ENCODE measurements around the gene FXYD5. TPM values are rescaled to one million over a fixed set of nuclear protein-coding genes. Genes with fewer than 3 reads are reported as not detected.

FXYD5 gene
- total RNA-seq, 1 donor from 2014 or later: 0.62 TPM

GRCh38 chr19:35174226-35174625, 19.7 kb downstream of the FXYD5 start:
- Mint-ChIP-seq H3K27me3 (peaks cover 9% of the 10 kb centered on the region), H3K9me3 (ENCODE audit: low read depth) (peaks cover 3% of the 10 kb centered on the region), H3K27ac (no peak overlapping the region), H3K36me3 (ENCODE audit: insufficient read depth) (no peaks in the 10 kb centered on the region), H3K4me1 (ENCODE audit: low read depth) (peaks cover under 1% of the 10 kb centered on the region), H3K4me3 (ENCODE audit: low read depth) (no peak overlapping the region)
- no peak for DNase-seq (ENCODE audit: low spot score, unreplicated experiment)
- TF ChIP-seq CTCF (IDR thresholded peaks at IDR 0.05; ENCODE audit: unreplicated experiment): no peak

DNA sequence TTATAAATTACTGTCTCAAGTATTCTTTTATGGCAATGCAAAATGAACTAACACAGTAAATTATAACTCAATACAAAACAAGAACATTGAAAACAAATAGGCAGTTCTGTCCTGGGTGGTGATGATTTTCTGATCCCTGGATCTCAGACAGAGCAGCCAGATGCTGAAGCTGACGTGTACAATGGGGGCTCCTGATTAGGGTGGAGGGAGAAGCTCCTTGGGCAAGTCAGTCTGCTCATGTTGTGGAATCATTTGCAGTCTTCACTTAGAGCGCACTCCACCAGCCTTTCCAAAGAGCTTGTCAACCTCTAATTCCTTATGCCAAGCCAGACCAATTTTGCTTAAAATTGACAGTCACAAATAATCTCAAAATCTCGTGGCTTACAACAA, 21.6 kb downstream of the FXYD5 start:
- DNase-seq (ENCODE audit: low spot score, unreplicated experiment): no peak
- Mint-ChIP-seq H3K4me3 (ENCODE audit: low read depth) (no peak overlapping the region), H3K27ac (no peak overlapping the region), H3K27me3 (peaks cover 13% of the 10 kb centered on the region), H3K4me1 (ENCODE audit: low read depth) (no peaks in the 10 kb centered on the region), H3K9me3 (ENCODE audit: low read depth) (peaks cover 3% of the 10 kb centered on the region), H3K36me3 (ENCODE audit: insufficient read depth) (no peaks in the 10 kb centered on the region)
- TF ChIP-seq CTCF (IDR thresholded peaks at IDR 0.05; ENCODE audit: unreplicated experiment): no peak

GRCh38 chr19:35177377-35178274, 23.1 kb downstream of the FXYD5 start:
- no peak for DNase-seq (ENCODE audit: low spot score, unreplicated experiment)
- Mint-ChIP-seq H3K36me3 (ENCODE audit: insufficient read depth) (no peaks in the 10 kb centered on the region), H3K27me3 (peaks cover 13% of the 10 kb centered on the region), H3K4me3 (ENCODE audit: low read depth) (no peak overlapping the region), H3K9me3 (ENCODE audit: low read depth) (peaks cover 3% of the 10 kb centered on the region), H3K4me1 (ENCODE audit: low read depth) (no peaks in the 10 kb centered on the region), H3K27ac (no peak overlapping the region)
- TF ChIP-seq CTCF (IDR thresholded peaks at IDR 0.05; ENCODE audit: unreplicated experiment): no peak

DNA sequence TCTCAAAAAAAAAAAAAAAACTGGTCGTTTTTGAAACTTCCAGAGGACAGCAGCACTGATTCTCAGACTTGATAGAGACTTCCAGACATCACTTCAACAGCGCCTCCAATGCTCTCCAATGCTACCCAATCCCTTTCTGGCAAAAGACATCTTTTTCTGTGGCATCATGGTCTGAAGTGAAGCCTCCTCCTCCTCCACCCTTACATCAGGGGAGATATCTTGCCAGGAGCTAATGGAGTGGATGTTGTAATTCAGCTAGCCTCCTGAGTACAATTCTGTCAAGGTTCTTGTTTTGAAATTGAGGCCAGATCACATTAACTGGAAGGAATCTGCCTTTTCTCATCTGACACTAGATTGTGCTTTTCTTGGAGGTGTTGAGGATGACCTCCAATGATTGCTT, 24.2 kb downstream of the FXYD5 start:
- Mint-ChIP-seq H3K9me3 (ENCODE audit: low read depth) (peaks cover 3% of the 10 kb centered on the region), H3K27me3 (peaks cover 13% of the 10 kb centered on the region), H3K36me3 (ENCODE audit: insufficient read depth) (no peaks in the 10 kb centered on the region), H3K4me1 (ENCODE audit: low read depth) (no peaks in the 10 kb centered on the region), H3K4me3 (ENCODE audit: low read depth) (no peak overlapping the region), H3K27ac (no peak overlapping the region)
- no peak for TF ChIP-seq CTCF (IDR thresholded peaks at IDR 0.05; ENCODE audit: unreplicated experiment)
- no peak for DNase-seq (ENCODE audit: low spot score, unreplicated experiment)

- Mint-ChIP-seq H3K4me3 (ENCODE audit: low read depth) (no peak overlapping the region), H3K4me1 (ENCODE audit: low read depth) (no peaks in the 10 kb centered on the region), H3K9me3 (ENCODE audit: low read depth) (peaks cover 9% of the 10 kb centered on the region), H3K27ac (no peak overlapping the region), H3K36me3 (ENCODE audit: insufficient read depth) (no peaks in the 10 kb centered on the region), H3K27me3 (peaks cover 18% of the 10 kb centered on the region)
- DNase-seq (ENCODE audit: low spot score, unreplicated experiment): no peak
- TF ChIP-seq CTCF (IDR thresholded peaks at IDR 0.05; ENCODE audit: unreplicated experiment): no peak
Measured at GRCh38 chr19:35179830-35180229, 25.3 kb downstream of the FXYD5 start.

All from progenitor cell of endocrine pancreas (in vitro differentiated cells).